Measurements from ENCODE around the gene CPNE7. TPM values are rescaled to one million over a fixed set of nuclear protein-coding genes. Genes with fewer than 3 reads are reported as not detected.

The CPNE7 gene
- total RNA-seq, 4 donors from 2014 or later: 1.1 to 3.3 (median 2.5) TPM

DNA sequence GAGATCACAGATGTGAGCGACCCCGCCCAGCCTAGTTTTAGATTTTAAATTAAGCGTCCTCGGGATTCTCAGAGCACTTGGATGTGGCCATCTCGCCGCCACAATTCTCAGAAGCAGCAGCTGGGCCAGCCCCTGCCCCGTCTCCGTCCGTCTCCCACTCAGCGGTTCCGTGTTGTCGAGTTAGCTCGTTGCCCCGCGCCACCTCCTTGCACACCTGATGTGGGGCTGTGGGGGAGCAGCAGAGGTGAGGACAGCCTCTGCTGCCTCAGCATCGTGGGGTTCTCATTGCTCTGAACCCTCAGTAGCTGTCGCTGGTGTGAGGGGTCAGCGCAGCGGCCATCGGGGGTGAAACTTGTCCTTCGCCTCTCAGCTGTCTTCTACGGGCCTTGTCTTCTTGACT is 23.2 kb upstream of the CPNE7 start:
- no peak overlapping the region for H3K4me3 ChIP-seq (ENCODE audit: low read depth, poor library complexity, severe bottlenecking)
- TF ChIP-seq, protein P1, sequence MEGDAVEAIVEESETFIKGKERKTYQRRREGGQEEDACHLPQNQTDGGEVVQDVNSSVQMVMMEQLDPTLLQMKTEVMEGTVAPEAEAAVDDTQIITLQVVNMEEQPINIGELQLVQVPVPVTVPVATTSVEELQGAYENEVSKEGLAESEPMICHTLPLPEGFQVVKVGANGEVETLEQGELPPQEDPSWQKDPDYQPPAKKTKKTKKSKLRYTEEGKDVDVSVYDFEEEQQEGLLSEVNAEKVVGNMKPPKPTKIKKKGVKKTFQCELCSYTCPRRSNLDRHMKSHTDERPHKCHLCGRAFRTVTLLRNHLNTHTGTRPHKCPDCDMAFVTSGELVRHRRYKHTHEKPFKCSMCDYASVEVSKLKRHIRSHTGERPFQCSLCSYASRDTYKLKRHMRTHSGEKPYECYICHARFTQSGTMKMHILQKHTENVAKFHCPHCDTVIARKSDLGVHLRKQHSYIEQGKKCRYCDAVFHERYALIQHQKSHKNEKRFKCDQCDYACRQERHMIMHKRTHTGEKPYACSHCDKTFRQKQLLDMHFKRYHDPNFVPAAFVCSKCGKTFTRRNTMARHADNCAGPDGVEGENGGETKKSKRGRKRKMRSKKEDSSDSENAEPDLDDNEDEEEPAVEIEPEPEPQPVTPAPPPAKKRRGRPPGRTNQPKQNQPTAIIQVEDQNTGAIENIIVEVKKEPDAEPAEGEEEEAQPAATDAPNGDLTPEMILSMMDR (IDR thresholded peaks at IDR 0.05): no peak
- no peak for TF ChIP-seq POLR2A (IDR thresholded peaks at IDR 0.05)
- intact Hi-C loops (cut with DNase I; ENCODE audit: low total_unique reads): no loop called here
- DNase-seq (ENCODE audit: low spot score in 2 of 2): no peak
- 95% methylated on average over 22 of the region's 22 CpGs for WGBS, 2 donors

DNA sequence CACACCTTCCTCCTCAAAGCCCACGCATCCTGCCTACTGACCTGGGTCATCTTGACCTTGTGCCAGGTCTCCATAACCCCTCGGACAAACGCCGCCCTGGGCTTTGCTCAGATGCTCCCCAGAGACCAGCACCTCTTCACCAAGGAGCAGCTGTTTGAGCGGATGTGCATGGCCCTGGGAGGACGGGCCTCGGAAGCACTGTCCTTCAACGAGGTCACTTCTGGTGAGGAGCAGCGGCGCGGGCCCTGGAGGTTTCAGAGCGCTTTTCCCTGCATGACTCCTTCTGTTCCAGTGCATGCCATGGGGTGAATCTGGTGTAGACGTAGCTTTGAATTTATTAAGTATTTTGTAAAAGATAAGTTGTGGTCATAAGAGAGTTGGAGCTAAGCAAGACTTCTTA is 22.6 kb upstream of the CPNE7 start:
- 93 to 95% methylated on average over 13 of the region's 13 CpGs for WGBS, 2 donors

DNA sequence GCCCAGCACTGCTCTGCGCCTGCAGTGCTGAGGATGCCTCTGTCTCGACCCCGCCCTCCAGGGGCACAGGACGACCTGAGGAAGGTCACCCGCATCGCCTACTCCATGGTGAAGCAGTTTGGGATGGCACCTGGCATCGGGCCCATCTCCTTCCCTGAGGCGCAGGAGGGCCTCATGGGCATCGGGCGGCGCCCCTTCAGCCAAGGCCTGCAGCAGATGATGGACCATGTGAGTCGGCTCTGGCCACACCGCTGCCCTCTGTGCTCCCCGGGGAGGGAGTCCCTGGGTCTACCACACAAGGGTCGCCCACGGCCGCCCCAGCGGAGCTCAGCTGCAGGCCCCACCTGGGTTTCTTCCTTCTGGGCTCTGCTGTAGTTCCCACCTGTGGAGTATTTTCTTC is 21.8 kb upstream of the CPNE7 start:
- intact Hi-C loops (cut with DNase I; ENCODE audit: low total_unique reads): no loop called here
- TF ChIP-seq, protein P1 (IDR thresholded peaks at IDR 0.05): no peak
- 86 to 88% methylated on average over 15 to 18 of the region's 18 CpGs for WGBS, 2 donors
- H3K4me3 ChIP-seq (ENCODE audit: low read depth, poor library complexity, severe bottlenecking): no peak overlapping the region
- DNase-seq (ENCODE audit: low spot score in 2 of 2): no peak

More for the DNA sequence above, 22.6 kb upstream of the CPNE7 start:
- intact Hi-C loops (cut with DNase I; ENCODE audit: low total_unique reads): no loop called here
- no peak for DNase-seq (ENCODE audit: low spot score in 2 of 2)
- TF ChIP-seq POLR2A (IDR thresholded peaks at IDR 0.05): no peak
- TF ChIP-seq, protein P1 (IDR thresholded peaks at IDR 0.05): no peak
- H3K4me3 ChIP-seq (ENCODE audit: low read depth, poor library complexity, severe bottlenecking): no peak overlapping the region

DNA sequence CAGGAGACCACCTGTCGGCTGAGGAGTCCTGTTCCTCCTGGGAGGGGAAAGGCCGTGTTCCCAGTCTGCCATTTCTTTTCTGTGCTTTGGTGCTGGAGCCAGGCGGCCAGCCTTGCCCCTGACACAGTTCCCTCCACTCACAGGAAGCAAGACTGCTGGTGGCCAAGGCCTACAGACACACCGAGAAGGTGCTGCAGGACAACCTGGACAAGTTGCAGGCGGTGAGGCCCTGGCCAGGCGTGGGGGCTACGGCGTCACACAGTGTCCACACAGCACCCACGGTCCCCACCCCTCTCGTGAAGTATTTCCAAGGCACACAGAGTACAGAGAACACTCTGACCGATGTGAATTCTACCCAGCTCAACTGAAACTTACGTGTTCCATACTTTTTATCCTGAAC is 21.2 kb upstream of the CPNE7 start:
- H3K4me3 ChIP-seq (ENCODE audit: low read depth, poor library complexity, severe bottlenecking): no peak overlapping the region
- no peak for DNase-seq (ENCODE audit: low spot score in 2 of 2)
- intact Hi-C loops (cut with DNase I; ENCODE audit: low total_unique reads): no loop called here
- TF ChIP-seq, protein P1 (IDR thresholded peaks at IDR 0.05): no peak
- no peak for TF ChIP-seq POLR2A (IDR thresholded peaks at IDR 0.05)
- WGBS, 2 donors: 90 to 93% methylated on average over 12 of the region's 12 CpGs

DNA sequence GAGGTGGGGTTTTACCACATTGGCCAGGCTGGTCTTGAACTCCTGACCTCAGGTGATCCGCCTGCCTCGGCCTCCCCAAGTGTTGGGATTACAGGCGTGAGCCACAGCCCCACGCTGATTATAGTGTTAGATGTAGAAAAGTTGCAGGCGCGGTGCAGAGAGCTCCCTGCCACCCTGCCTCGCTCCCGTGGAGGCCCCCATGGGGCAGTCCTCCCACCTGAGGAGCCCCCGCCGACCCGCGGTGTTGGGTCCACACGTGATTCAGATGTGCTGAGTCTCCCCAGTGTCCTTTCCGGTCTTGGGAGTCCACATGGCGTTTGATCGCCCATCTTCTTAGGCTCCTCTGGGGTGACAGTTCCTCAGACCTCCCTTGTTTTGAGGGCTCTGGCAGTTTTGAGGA is 20.3 kb upstream of the CPNE7 start:
- 91 to 93% methylated on average over 16 of the region's 16 CpGs for whole genome bisulfite sequencing, 2 donors
- DNase-seq (ENCODE audit: low spot score in 2 of 2): no peak
- no peak for TF ChIP-seq POLR2A (IDR thresholded peaks at IDR 0.05)
- TF ChIP-seq, protein P1 (IDR thresholded peaks at IDR 0.05): no peak
- H3K4me3 ChIP-seq (ENCODE audit: low read depth, poor library complexity, severe bottlenecking): no peak overlapping the region
- intact Hi-C loops (cut with DNase I; ENCODE audit: low total_unique reads): no loop called here

DNA sequence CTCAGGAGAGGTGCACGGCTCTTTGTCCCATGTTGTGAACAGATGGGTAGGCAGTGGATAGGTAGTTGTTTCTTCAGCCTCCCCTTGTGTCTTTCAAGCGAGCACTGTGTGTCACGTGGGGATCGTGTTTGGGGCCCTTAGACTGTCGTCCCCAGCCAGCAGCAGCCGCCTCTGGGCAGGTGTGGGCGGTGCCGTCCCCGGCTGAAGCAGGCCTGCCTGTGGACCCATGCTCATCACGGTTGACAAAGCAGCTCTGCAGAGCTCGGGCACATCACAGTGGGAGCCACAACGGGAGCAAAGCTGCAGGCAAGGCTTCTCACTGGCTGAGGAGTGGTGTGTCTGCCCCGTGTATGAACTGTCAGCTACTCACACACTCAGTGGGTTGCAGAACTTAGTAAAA is 19.8 kb upstream of the CPNE7 start:
- DNase-seq (ENCODE audit: low spot score in 2 of 2): no peak
- no peak overlapping the region for H3K4me3 ChIP-seq (ENCODE audit: low read depth, poor library complexity, severe bottlenecking)
- WGBS, 2 donors: 82 to 90% methylated on average over 13 of the region's 13 CpGs
- TF ChIP-seq POLR2A (IDR thresholded peaks at IDR 0.05): no peak
- TF ChIP-seq, protein P1 (IDR thresholded peaks at IDR 0.05): no peak
- intact Hi-C loops (cut with DNase I; ENCODE audit: low total_unique reads): no loop called here

All from lower leg skin (tissue), 4 donors.